GM19023 (cell line): ENCODE measurements around the gene MAPKAP1.
"Not testable (repeated sequence)": the region's sequence is repeated elsewhere in the genome, so short reads cannot be mapped to it uniquely, and the experiment has no call there.

ENCODE experiments used
- ATAC-seq: cut with Tn5 transposase; IDR thresholded peaks from one replicate; pipeline ENCODE4 v1.9.1; 2021; ENCODE audit warnings: mild to moderate bottlenecking, moderate library complexity; ENCODE audit not compliant: unreplicated experiment

Gene MAPKAP1

DNA sequence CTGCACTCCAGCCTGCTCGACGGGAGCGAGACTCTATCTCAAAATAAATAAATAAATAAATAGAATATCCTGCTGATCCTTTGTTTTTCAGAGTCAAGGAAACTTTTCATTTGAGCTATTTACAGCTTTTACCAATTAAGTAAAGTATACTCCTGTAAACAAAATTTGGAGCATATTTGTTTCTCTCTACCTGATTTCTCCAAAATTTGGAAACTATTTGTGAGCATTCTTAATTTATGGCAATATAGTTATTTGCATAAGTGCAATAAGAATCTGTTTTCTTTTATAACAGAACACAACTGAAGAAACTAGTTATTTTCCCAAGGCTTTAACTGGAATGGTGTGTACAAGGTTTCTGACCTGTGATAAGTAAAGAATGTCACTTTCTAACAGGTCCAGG lies 135.2 kb downstream of the MAPKAP1 start:
- not testable (repeated sequence) for ATAC-seq

DNA sequence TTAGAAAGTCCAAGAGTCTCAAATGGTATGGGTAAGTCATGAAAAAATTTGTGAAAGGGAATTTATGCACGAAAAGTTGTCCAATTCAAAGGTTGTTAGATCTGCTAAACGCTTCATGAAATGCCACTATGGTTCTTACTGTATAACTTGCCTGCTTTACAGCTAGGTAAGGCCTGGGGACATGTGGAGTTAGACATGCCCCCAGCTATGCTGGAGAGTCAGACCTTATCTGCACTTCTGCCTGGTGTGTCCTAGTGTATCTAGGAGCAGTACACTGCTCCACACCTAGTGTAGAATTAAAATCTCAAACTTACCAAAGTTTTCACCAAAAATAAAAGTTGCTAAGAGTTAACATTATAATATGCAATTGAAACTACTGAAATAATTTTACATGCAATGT lies 136.8 kb downstream of the MAPKAP1 start:
- no peak for ATAC-seq

GRCh38 chr9:125568621-125569020 lies 138.4 kb downstream of the MAPKAP1 start:
- no peak for ATAC-seq

- not testable (repeated sequence) for ATAC-seq
Observed at GRCh38 chr9:125566051-125566450, 141.0 kb downstream of the MAPKAP1 start.

DNA sequence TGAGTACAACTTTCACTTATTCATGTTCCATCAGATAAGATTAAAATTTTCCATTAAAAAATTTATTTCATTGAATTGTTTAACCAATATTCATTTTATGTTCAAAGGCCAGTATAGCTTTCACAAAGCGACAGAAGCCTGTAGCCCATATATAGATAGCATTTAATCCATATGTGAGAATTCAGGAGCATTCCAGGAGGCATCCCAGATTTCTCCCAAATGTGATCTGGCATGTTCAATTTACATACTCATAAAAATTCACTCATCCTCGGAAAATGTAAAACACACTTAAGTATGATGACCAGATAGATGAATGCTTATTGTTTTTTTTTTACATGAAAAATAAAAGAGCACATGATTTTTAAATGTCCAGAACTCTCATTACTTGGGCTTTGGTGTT lies 141.9 kb downstream of the MAPKAP1 start:
- no peak for ATAC-seq

DNA sequence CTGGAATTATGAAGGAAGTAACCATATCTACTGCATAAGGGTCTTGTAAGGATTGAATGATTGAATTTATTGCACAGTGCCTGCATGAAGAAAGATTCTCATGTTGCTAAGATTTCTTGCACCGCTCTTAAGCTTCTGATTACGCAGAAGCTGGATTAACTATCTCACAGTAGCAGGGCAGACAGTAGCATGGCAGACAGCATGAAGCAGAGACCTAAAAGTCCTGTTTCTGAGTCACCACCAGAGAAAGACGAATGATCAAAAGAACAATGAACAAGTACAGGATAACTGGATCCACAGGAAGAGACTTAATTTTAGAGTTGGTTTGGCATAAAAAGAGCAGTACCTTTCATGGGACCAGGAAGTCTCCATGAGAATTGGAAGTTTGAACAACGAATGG lies 142.4 kb downstream of the MAPKAP1 start:
- ATAC-seq: no peak

- ATAC-seq: no peak
Observed at GRCh38 chr9:125561509-125562148, 145.4 kb downstream of the MAPKAP1 start.

GRCh38 chr9:125559894-125560293 lies 147.1 kb downstream of the MAPKAP1 start:
- no peak for ATAC-seq

DNA sequence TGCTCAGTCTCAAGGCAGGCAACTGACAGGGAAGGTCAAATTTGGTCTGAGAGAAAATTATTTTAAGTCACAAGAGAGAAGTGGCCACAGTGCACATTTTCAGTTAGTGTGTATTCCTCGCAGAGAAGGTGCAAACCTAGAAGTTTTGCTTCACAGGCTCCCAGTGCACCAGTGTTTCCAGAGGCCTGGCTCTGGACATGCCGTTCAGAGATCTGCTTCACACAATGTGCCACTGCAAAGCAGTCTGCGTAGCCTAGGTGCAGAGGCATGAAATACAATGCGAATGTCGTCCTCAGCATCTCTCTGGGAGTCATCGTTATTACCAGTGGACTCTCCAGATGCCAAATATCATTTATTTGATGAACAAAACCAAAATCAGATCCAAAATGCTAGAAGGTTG lies 147.8 kb downstream of the MAPKAP1 start:
- no peak for ATAC-seq

DNA sequence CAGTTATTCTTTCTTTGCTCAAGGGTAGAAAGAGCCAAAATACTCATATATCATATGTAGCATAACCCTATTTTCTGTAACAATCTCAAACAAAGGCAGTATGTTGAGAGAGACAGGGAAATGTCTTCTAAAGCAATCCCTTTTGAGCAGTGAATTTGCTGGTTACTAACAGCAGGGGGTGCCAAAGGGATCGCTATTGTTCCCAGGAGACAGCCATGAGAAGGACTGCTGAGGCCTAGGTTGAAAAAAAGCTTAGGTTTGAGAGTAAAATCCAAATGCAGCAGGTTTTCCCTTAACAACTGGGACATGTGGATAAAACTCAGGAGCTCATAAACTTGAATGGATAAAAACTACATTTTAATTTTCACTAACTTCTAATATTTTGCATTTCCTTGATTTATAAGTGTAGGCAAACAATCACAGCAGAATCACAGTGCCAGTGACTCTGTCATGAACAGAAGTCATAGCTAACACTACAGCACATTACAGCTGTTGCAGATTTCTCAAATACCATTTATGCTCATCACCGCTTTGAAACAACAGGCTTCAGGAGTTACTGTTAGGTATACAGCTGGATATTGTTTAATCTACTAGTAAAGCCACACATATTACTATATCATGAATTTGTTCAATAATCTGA lies 148.4 kb downstream of the MAPKAP1 start:
- no peak for ATAC-seq

DNA sequence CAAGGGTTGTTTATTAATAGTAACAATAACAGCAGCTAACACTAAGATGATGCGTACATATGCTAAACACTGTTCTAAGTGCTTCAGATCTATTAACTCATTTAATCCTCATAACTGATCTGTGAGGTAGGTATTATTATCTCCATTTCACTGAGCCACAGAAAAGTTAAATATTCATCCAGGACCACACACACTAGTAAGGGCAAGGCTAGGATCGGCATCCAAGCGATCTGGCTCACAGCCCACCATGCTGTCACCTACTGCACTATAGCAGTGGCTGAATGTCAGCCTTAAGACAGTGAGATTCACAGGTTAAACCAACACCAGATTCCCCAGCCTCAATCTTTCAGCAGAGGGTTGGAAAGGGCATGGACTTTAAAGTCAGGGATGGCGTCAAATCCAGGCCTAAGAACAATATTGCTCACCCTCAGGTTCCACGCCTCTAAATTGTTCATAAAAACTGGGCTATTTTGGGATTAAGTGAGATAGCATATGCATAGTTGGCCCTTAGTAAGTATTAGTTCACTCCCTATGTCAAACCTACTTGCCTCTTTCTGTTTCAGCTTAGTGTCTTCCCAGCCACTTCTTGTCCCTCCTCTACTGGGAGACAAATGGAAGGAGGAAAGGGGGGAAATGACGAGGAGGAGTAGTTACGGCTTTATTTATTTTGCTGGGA lies 150.8 kb downstream of the MAPKAP1 start:
- no peak for ATAC-seq

DNA sequence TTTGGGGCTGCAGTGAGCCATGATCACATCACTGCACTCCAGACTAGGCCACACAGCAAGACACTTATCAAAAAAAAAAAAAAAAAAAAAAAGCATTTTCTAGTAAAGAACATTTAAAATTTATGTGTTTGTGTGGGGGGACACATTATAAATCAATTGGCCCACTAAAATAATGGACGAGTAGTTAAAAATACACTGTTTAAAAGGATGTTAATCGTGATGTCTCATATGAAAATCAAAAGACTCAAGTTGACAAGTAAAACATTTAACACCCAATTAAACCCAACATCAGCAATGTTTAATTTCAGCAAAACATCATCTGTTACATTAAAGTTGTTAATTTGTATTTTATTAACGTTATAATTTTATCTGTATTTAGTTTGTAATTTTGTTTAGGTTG lies 152.3 kb downstream of the MAPKAP1 start:
- ATAC-seq: no peak

DNA sequence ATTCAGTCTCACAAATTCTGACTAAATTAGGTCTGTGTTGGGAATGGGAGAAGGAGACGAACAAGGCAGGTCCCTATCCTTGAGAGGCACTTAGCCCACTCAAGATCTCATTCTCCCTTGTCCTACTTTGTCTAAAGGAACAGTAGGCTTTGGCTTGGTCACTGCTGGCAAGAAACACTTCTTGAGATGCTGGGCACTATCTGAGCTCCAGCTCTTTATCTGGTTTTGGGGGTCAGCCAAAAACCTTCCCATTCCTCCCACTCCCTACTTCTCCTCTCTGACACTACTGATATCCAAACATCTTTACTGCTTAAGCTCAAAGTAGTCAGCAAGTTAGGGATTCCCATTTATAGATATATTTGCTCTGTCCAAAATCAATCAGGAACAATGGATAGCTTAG lies 155.2 kb downstream of the MAPKAP1 start:
- ATAC-seq: no peak

DNA sequence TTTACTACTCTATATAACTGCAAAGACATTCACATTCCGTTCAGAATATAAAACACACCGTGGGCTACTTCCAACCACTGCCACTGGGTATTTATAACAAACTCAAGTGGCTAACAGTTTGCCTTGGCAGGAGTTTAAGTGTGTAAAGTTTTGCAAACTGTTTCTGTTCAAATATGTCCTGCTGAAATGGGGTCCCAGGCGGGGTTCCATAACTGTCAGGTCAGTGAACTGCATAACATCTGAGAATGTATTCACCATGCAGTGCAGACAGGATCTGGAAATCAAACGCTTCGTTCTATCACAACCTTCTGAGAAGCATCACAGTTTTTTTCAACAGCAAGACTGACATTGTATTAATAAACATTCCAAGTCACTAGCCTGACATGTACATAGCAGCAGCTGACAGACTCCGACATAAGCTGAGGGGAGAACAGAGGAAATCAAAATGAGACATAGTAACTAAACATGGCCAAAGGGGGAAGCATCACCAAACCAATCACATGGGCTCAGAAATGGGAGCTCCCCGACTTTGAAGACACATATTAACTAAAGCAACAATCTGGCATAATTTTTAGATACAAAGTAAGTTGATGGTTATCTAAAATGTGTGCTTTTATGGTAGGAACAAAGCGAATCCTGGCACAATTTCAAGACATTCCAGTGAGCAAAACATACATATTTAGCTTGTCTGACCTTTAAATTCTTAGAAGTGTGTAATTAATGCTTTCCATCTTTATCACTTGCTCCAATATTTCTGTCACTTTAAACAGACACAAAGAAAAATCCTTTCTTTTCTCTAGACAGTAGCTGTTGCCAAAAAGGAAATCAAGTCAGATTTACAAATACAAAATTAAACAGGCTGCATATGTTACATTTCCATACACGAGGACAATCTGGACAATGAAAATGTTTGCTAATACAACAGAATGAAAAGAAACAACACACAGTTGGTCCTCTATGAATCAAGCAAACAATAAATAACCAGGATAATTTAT lies 156.8 kb downstream of the MAPKAP1 start:
- no peak for ATAC-seq

DNA sequence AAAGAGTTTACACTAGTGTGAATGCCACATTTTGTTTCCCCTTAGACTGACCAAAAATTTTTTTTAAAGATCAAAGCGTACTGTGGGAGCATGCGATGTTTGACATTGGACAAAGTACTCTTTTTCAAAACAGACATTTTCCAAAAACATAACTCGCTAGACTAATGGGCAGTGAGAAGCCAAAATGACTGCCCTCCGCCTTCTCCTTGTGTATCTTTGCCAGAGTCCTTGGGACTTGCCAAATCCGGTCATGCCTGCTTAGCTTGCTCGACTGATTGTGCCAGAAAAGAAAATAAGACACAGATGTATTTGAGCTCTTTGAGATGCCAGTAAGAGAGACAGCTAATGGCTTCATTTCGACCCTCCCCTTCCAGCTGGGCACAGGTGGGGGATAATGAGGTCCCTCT lies 157.5 kb downstream of the MAPKAP1 start:
- ATAC-seq: no peak

GRCh38 chr9:125549039-125549438 lies 158.0 kb downstream of the MAPKAP1 start:
- no peak for ATAC-seq

GRCh38 chr9:125548141-125548540 lies 158.9 kb downstream of the MAPKAP1 start:
- ATAC-seq: no peak

GRCh38 chr9:125547368-125547767 lies 159.6 kb downstream of the MAPKAP1 start:
- no peak for ATAC-seq

GRCh38 chr9:125545845-125546244 lies 161.2 kb downstream of the MAPKAP1 start:
- ATAC-seq: no peak

DNA sequence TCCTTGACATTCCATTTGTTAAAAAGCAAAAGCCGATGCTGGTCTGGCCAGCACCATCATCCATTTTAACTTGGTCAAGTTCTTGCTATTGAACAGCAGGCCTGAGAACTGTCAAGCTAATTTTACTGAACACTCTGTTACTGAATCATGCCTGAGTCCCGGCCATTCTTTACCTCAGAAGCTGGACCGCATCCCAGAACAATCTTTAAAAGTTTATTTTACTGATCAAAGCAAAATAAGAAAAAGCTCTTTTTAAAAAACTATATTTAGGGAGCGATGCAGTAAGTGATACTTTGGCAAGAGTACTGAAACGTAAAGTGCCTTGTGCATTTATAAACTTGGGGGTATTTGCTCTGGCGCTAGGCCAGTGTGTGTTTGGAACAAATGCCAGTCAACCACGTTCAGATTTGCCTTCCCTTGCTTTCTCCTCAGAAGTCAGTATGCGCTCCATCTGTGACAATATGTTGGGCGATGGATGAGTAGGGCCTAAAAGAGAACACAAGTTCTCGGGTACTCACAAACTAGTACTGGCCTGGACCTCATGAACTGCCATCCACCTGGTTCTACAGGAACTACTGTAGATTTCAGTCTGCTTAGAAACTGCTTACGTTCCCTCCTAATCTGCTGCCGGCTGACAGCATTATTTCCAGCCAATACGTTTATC lies 161.9 kb downstream of the MAPKAP1 start:
- ATAC-seq: no peak

GRCh38 chr9:125544484-125544883 lies 162.5 kb downstream of the MAPKAP1 start:
- ATAC-seq: no peak
